DMS79 treated with DMSO at 0.1 percent for 48 hours (cell line): ENCODE measurements around the gene SUSD3.
"Not testable (repeated sequence)": the region's sequence is repeated elsewhere in the genome, so short reads cannot be mapped to it uniquely, and the experiment has no call there.

Source experiments
- DNase-seq: peaks from one replicate; lab custom pipeline; 2025; lab: John Stamatoyannopoulos, UW

Gene SUSD3

DNA sequence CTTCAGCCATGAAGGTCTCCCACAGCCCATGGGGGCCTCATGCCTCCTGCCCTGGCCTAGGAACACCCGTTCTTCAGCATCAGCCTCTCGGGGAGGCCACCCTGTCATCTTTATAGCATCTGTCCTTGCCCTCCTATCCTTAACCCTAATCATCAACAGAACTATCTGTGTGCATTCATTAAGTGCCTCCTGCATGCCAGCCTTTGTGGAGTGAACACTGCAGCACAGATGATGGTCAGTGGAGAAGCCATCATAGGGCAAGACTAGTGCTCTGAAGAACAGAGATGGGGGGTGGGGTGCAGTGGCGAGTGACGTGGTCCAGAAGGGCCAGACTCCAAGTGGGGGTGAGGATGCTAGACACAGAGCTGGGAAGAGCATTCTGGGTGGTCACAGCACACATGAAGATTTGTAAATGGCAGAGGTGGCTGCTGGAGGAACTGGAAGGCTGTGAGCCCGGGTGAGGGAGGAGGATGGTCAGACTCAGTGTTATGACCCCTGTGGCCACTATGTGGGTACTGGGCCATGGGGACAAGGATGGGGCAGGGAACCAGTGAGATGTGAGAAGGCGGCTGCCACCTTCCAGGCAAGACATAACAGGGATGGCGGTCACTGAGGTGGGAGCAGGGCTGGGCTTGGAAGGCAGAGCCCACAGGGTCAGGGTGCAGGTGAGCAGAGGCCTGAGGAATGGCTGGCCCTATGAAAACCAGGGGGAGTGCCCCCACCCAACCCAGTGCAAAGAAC, 33.9 kb downstream of the SUSD3 start:
- no peak for DNase-seq

DNA sequence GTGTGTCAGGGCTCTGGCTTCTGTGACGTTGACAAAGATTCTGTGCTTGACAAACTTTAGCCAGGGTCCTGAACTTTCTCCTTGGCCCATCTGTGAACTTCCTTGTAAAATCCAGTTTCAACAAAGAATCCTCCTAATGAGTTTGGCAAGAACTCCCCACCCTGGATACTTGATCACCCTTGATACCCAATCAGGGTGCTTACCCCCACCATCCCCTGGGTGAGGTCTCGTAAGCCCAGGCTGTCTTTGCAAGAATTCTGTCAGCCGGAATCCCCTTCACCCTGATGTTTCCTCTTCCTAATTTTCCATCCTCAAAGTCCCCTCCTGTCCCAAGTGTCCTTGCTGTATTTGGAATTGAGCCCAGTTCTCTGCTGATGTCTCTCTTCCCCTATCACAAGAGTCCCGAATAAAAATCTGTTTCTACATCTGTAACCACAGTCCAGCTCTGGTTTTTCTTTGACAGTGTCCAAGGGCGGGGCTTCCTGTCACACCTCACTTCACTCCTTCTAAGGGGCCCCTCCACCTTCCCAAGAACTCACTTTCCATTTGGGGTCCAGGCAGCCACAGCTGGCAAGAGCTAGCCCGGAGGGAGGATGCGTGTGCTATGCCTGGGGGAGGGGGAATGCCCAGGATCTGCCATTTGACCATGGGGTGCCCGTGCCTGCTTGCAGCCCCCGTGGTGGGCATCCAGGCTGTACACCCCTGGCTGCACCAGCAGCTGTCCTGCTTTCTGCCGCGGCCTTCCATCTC, 34.8 kb downstream of the SUSD3 start:
- peak; percentile 46 for DNase-seq

GRCh38 chr9:93093877-93094657, 35.6 kb downstream of the SUSD3 start:
- DNase-seq: no peak

DNA sequence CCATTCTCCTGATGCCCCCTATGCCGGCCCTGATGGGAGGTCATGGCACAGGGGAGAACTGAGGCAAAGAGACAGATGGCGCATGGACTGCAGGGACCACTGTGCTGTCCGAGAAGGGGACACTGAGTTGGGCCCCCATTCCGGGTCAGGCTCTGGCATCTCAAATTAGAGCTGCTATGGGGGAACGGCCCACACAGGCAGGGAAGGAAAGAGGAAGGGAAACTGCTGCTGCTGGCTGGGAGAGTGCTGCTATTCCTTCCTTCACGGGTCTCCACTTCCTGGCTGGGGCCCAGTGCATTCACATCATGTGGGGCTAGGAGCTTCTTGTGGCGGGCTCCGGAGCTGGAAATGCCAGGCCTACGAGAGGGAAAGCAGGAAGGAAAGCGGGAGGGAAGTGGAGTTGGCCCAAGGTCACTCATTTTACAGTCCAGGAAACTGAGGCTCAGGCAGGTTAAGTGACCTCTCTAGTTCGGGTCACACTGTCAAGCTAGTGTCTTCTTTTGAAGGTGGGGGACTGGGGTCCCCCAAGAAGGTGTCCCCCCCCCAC, 36.2 kb downstream of the SUSD3 start:
- no peak for DNase-seq

DNA sequence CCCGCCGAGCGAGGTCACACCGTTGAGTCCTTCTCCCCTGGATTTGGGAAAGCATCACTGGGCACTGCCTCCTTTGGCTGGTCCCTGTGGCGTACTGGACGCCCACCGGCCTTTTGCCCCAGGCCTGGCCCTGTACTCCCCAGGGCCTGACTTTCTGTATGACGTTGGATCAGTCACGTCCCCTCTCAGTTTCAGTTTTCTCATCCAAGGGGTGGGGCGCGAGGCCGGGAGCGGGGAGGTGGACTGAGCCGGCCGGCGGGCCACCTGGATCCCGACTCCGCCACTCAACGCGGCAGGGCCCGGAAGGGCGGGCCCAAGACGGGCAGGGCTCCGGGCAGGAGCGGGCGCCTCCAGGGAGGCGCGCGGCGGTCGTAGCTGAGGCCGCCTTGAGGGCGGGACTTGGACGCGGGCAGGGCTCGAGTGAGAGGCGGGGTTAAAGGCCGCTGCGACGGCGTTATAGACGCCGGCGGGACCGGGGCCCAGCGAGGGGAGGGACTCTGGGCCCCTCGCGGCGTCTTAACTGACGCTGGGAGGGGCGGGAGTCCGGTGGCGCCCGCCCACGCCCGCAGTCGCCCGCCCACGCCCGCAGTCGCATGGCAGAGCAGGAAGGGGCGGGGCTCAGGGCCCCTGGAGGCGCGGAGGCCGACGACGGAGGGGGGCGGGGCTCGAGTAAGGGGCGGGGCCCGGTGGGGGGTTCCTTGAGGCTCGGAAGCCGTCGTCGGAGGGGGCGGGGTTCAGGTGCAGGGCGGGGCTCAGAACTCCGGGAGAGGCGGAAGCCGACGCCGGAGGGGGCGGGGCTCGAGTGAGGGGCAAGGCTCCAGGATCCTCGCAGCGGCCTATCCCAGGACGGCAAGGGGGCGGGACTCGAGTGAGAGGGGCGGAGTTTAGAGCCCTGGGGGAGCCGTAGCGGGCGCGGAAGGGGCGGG, 37.0 kb downstream of the SUSD3 start:
- DNase-seq: peak; percentile 79

DNA sequence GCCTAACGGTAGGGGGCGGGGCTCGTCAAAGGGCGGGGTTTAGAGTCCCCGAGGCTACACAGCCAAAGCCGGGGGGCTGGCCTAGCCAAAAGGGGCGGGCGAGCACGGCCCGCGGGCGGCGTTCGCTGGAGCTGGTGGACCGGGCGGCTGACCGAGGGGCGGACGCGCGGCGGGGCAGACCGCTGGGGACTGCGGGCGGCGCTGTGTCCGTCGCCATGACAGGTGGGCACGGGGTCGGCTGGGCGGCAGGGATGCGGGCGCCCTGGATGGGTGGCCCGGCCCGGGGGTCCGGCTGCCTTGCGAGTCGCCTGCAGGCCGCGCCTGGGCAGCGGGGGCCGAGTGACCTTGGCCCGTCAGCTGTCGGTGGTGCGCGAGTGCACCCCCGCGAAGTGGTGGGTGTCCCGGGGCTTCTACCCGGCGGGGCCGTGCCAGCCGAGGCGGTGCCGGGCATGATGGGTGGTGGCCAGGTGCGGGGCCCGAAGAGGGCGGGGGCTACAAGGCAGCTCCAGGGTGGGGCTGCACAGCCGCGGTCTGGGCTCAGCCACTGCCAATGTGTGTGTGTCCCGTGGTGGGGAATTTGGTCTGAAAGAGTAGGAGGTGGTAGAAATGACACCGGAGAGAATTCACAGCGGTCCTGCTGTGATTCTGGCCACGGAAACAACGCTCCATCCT, 37.8 kb downstream of the SUSD3 start, which contains the start of gene CARD19:
CARD19 (plus strand) TSS at position 87 of the 672 bp plus-strand sequence; CDS start at position 216, 129 bp downstream.
- no peak for DNase-seq

DNA sequence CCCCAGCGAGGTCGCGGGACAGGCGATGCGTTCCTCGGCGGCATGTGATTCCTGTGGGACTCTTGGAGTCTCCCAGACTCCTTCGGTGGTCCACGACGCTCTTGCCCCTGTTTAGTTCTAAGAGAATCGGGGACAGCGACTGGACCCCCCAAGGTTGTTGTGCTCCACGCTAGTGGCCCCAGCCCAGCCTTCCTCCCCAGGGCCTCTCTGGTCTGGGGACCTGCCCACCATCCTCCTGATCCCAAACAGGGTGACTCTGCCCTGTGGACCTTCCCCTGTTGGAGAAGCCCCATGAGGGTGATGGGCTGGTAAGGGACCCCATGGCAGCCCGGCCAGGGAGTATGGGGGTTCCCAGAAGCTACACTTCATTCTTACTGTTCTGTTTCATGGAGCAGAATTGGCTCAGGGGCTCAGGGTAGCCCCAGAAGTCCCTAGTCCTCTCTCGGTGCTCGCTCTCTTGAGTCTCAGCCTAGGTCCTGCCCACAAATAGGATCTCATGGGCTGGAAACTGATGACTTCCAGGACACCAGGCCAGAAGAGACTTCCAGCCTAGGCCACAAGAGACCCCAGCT, 38.4 kb downstream of the SUSD3 start:
- no peak for DNase-seq

DNA sequence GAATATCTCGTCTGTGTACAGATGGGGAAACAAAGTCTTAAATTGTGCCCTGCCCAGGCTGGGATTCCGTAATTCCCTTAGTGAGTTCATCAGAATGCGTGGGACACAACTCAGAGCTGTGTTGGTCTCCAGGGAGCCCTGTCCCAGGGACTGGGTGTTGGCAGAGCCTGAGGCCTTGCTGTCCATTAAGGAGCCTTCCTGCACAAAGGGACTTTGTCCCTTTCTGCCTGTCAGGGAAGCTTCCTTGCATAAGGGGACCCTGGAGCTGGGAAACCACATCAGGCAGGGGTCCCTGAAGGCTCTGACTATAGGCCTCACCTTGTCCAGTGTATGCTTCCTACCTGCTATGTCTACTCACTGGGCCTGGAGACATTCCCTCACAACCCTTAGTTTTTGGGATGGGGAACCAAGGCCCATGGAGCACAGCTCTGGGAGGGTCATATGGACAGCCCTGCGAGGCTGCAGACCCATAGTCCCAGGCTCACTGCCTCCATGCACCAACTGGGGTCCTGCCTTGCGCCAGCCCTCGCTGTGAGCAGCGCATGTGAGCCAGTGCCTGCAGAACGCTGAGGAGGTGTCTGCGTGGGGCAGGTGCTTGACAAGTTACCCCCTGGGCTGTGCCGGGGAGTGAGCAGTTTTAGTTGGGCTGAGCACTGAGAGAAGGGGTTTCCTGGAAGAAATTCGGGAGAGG, 39.2 kb downstream of the SUSD3 start:
- DNase-seq: no peak

GRCh38 chr9:93098236-93098946, 39.9 kb downstream of the SUSD3 start:
- DNase-seq: no peak

DNA sequence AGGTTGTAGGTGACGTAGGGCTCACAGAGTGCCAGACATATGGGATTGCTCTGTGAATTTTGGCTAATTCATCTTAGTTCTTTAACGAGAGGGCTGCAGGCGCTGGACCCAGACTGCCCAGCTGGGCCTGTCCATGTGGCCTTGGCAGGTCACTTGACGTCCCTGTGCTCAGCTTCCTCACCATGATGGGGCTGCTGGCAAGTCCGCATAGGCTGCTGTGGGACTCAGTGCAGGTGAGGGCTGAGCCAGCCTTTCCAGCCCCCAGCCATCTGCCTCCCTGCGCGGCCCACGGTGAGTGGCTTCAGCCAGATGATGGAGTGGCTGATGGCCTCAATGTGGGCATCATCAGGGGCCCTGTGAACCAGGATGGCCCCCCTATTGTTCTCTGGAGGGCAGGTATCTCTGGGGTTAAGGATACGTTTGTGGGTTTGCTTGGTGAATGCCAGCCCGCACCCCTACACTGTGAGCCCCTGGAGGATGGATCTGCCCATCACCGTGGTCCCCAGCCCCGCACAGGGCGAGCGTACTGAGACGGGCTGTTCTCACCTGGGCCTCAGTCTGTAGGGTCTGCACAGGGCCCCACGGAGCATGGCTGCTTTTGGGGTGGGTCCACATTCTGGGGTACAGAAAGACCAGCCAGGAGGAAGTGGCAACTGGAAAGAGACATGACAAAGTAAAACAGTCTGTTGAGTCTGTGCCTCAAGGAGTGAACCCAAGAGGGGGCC, 41.2 kb downstream of the SUSD3 start:
- no peak for DNase-seq

- DNase-seq: no peak
These were observed 41.8 kb downstream of the SUSD3 start for GRCh38 chr9:93100276-93100636.

- not testable (repeated sequence) for DNase-seq
These were observed 42.6 kb downstream of the SUSD3 start for GRCh38 chr9:93101086-93101485.

DNA sequence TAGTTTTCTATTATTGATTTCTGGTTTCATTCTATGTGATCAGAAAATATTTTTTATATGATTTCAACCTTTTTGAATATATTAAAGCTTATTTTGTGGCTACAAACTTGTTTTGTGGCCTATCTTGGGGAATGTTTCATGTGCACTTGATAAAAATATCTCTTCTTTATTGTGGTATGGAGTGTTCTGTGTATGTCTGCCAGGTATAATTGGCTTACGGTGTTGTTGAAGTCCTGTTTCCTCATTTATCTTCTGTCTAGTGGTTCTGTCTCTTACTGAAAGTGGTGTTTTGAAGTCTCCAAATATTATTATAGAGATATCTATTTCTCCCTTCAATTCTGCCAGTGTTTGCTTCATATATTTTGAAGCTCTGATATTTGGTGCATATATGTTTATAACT, 47.1 kb downstream of the SUSD3 start:
- DNase-seq: no peak

- no peak for DNase-seq
These were observed 48.8 kb downstream of the SUSD3 start for GRCh38 chr9:93107151-93107824.

- no peak for DNase-seq
These were observed 49.3 kb downstream of the SUSD3 start for GRCh38 chr9:93107825-93108161.

DNA sequence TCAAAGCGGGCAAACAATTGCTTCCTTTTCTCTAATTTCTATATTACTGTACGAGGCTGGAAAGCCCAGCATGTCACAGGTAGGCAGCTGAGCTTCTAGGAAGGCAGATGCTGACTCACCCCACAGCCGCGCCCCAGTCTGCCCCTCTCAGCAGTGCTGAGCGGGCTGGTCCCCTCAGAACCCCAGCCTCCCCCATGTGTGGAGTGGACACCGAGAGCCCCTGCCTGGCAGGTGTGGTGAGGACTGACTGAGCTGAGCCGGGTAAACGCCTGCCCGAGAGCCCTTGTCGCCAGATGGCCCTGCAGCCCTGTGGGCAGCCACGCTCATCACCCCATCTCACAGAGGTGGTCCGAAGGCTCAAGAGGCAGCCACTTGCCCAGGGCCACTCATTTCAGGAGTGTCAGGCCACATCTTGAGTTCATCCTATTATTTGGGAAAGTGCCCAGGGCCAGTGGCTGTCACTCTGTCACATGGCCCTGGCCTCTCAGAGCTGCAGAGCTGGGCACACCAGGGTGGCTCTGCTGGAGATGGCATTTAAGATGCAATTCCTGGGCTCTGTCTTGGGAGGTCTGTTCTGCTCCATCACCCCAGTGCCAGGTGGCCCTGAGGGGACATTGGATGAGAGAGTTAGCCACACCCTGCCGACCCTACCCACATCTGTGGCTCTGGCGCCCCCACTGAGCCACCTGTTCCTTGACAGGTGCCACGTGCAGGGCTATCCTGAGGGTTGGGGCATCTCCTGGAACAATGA, 50.0 kb downstream of the SUSD3 start:
- no peak for DNase-seq

GRCh38 chr9:93110311-93110855, 51.9 kb downstream of the SUSD3 start:
- DNase-seq: no peak
